ENCODE measurements around the gene CA7.

The CA7 gene

DNA sequence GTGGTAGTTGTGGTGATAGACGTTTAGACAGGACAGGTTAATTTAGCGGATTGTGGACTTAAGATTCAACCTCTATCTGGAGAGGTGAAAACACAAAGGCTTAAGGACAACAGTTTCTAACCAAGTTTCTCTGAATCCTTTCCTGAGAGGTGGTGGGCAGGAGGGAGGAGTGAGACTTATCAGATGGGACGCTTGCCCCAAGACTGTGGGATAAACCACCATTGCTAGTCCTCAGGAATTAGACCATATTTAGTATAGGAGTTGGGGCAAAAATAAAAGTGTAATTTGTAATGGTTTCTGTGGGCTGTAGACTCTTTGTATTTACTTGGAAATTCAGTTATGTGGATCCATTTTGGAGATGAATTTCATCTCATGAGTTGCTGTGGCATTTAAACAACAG, 42.7 kb downstream of the CA7 start:
- no peaks in the 10 kb centered on the region for H3K9me3 ChIP-seq (ENCODE audit: insufficient read depth, low read length, severe bottlenecking)
- DNase-seq (no peak), ATAC-seq (ENCODE audit: insufficient read depth, low read depth) (no peak)
- H3K9ac ChIP-seq (ENCODE audit: low read depth, low read length) = no peak overlapping the region
- no peak overlapping the region for H3K4me3 ChIP-seq (ENCODE audit: low read depth in 1 of 2, low read length in 2 of 2)
- H3K79me2 ChIP-seq (ENCODE audit: insufficient read depth, low read length) = peaks cover 68% of the 10 kb centered on the region
- H2AFZ ChIP-seq (ENCODE audit: low read depth, low read length) = no peak overlapping the region
- H3K27ac ChIP-seq (ENCODE audit: low read length) = no peak overlapping the region; the same call in 1 of the 2 replicates
- peaks cover 40% of the 10 kb centered on the region for H4K20me1 ChIP-seq (ENCODE audit: insufficient read depth, low read length)
- no peaks in the 10 kb centered on the region for H3K27me3 ChIP-seq (ENCODE audit: insufficient read depth, low read length, poor library complexity)
- H3K36me3 ChIP-seq (ENCODE audit: insufficient read depth, low read length) = peaks cover 72% of the 10 kb centered on the region
- peaks cover 27% of the 10 kb centered on the region for H3K4me1 ChIP-seq (ENCODE audit: insufficient read depth, low read length)
- no peak overlapping the region for H3K4me2 ChIP-seq (ENCODE audit: insufficient read depth, low read length)
- no peak for TF ChIP-seq EZH2 (IDR thresholded peaks at IDR 0.05; ENCODE audit: borderline replicate concordance, low read depth, low read length, severe bottlenecking)
- TF ChIP-seq, protein P1, sequence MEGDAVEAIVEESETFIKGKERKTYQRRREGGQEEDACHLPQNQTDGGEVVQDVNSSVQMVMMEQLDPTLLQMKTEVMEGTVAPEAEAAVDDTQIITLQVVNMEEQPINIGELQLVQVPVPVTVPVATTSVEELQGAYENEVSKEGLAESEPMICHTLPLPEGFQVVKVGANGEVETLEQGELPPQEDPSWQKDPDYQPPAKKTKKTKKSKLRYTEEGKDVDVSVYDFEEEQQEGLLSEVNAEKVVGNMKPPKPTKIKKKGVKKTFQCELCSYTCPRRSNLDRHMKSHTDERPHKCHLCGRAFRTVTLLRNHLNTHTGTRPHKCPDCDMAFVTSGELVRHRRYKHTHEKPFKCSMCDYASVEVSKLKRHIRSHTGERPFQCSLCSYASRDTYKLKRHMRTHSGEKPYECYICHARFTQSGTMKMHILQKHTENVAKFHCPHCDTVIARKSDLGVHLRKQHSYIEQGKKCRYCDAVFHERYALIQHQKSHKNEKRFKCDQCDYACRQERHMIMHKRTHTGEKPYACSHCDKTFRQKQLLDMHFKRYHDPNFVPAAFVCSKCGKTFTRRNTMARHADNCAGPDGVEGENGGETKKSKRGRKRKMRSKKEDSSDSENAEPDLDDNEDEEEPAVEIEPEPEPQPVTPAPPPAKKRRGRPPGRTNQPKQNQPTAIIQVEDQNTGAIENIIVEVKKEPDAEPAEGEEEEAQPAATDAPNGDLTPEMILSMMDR (IDR thresholded peaks at IDR 0.05; ENCODE audit: borderline replicate concordance, extremely low read depth, low read length, poor library complexity, severe bottlenecking) = no peak

GRCh38 chr16:66888647-66889615, 44.7 kb downstream of the CA7 start:
- Histone ChIP-seq H3K36me3 (ENCODE audit: insufficient read depth, low read length) (peaks cover 68% of the 10 kb centered on the region), H3K4me3 (ENCODE audit: low read depth in 1 of 2, low read length in 2 of 2) (no peak overlapping the region), H3K79me2 (ENCODE audit: insufficient read depth, low read length) (peaks cover 50% of the 10 kb centered on the region), H3K9me3 (ENCODE audit: insufficient read depth, low read length, severe bottlenecking) (no peaks in the 10 kb centered on the region), H3K27me3 (ENCODE audit: insufficient read depth, low read length, poor library complexity) (no peaks in the 10 kb centered on the region), H3K27ac (ENCODE audit: low read length) (no peak overlapping the region), H3K9ac (ENCODE audit: low read depth, low read length) (no peak overlapping the region), H4K20me1 (ENCODE audit: insufficient read depth, low read length) (peaks cover 32% of the 10 kb centered on the region), H2AFZ (ENCODE audit: low read depth, low read length) (no peak overlapping the region), H3K4me1 (ENCODE audit: insufficient read depth, low read length) (peaks cover 23% of the 10 kb centered on the region), H3K4me2 (ENCODE audit: insufficient read depth, low read length) (no peak overlapping the region)
- ATAC-seq (ENCODE audit: insufficient read depth, low read depth) (no peak), DNase-seq (no peak)
- TF ChIP-seq EZH2 (IDR thresholded peaks at IDR 0.05; ENCODE audit: borderline replicate concordance, low read depth, low read length, severe bottlenecking) = no peak
- TF ChIP-seq, protein P1 (IDR thresholded peaks at IDR 0.05; ENCODE audit: borderline replicate concordance, extremely low read depth, low read length, poor library complexity, severe bottlenecking) = no peak

- TF ChIP-seq, protein P1 (IDR thresholded peaks at IDR 0.05; ENCODE audit: borderline replicate concordance, extremely low read depth, low read length, poor library complexity, severe bottlenecking) = no peak
- no peak for TF ChIP-seq EZH2 (IDR thresholded peaks at IDR 0.05; ENCODE audit: borderline replicate concordance, low read depth, low read length, severe bottlenecking)
- Histone ChIP-seq H3K27me3 (ENCODE audit: insufficient read depth, low read length, poor library complexity) (no peaks in the 10 kb centered on the region), H3K4me1 (ENCODE audit: insufficient read depth, low read length) (peaks cover 19% of the 10 kb centered on the region), H4K20me1 (ENCODE audit: insufficient read depth, low read length) (peaks cover 27% of the 10 kb centered on the region), H3K79me2 (ENCODE audit: insufficient read depth, low read length) (peaks cover 43% of the 10 kb centered on the region), H3K9me3 (ENCODE audit: insufficient read depth, low read length, severe bottlenecking) (no peaks in the 10 kb centered on the region), H3K9ac (ENCODE audit: low read depth, low read length) (no peak overlapping the region), H3K36me3 (ENCODE audit: insufficient read depth, low read length) (peaks cover 61% of the 10 kb centered on the region), H2AFZ (ENCODE audit: low read depth, low read length) (no peak overlapping the region), H3K4me3 (ENCODE audit: low read depth in 1 of 2, low read length in 2 of 2) (no peak overlapping the region), H3K27ac (ENCODE audit: low read length) (no peak overlapping the region), H3K4me2 (ENCODE audit: insufficient read depth, low read length) (no peak overlapping the region)
- ATAC-seq (ENCODE audit: insufficient read depth, low read depth) = no peak
- DNase-seq = no peak
These were observed 45.4 kb downstream of the CA7 start for GRCh38 chr16:66889622-66890021.

Data from DND-41 (cell line).